GM10248 (cell line): ENCODE measurements around the gene HIKESHI.

Experiments used
- CTCF ChIA-PET: fragments of 300-600 bp; sonication (Branson Sonifier 250); formaldehyde crosslinking; extraction: SDS; loops from one replicate; lab custom pipeline; 2021; ENCODE audit warnings: antibody characterized with exemption; lab: Yijun Ruan, JAX
- POLR2A ChIA-PET: fragments of 350-650 bp; sonication (Branson Sonifier 250); formaldehyde crosslinking; extraction: SDS; loops from one replicate; lab custom pipeline; 2020; ENCODE audit warnings: antibody characterized with exemption; lab: Yijun Ruan, JAX
- DNase-seq: peaks from one replicate; pipeline ENCODE4 v3.0.0; 2012; ENCODE audit errors: extremely low spot score
- TF ChIP-seq, protein P1 (sequence below): IDR thresholded peaks from 2 replicates; pipeline ENCODE4 v1.5.1; 2012; ENCODE audit warnings: mild to moderate bottlenecking, low read depth; ENCODE audit errors: extremely low read depth, missing control alignments, control extremely low read depth

HIKESHI gene

GRCh38 chr11:86370922-86371594 lies 69.0 kb downstream of the HIKESHI start:
- CTCF ChIA-PET: interaction anchor here (1.2 to 1.4 kb wide), 3 partner anchors 9 to 13 kb away, joined by 3 to 4 read pairs (median 3); no protein-coding TSS in a partner anchor
- no peak for DNase-seq
- TF ChIP-seq, protein P1, sequence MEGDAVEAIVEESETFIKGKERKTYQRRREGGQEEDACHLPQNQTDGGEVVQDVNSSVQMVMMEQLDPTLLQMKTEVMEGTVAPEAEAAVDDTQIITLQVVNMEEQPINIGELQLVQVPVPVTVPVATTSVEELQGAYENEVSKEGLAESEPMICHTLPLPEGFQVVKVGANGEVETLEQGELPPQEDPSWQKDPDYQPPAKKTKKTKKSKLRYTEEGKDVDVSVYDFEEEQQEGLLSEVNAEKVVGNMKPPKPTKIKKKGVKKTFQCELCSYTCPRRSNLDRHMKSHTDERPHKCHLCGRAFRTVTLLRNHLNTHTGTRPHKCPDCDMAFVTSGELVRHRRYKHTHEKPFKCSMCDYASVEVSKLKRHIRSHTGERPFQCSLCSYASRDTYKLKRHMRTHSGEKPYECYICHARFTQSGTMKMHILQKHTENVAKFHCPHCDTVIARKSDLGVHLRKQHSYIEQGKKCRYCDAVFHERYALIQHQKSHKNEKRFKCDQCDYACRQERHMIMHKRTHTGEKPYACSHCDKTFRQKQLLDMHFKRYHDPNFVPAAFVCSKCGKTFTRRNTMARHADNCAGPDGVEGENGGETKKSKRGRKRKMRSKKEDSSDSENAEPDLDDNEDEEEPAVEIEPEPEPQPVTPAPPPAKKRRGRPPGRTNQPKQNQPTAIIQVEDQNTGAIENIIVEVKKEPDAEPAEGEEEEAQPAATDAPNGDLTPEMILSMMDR: no peak
- POLR2A ChIA-PET: no interaction called here

DNA sequence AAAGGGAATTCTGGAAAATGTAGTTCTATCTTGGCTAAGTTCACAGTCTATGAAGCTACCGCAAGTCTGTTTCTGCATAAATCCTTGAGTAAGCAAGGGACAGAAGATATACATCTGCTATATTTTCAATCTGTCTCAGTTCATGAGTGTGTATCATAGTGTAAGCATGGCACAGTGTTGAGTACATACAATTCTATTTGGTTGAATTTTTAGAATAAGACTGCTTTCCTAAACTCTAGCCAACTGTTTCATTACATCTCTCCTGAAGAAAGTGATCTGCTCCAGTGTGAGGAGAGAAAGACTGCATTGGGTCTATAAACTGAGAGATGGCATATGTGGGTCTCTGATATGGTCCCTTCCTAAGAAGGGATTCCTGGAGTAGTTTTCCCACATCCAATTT lies 70.0 kb downstream of the HIKESHI start:
- ChIA-PET POLR2A (no interaction called here), CTCF (interaction anchor here (1.3 to 1.4 kb wide), 2 partner anchors 8 to 11 kb away, joined by 3 to 4 read pairs; no protein-coding TSS in a partner anchor)
- TF ChIP-seq, protein P1: no peak
- no peak for DNase-seq

DNA sequence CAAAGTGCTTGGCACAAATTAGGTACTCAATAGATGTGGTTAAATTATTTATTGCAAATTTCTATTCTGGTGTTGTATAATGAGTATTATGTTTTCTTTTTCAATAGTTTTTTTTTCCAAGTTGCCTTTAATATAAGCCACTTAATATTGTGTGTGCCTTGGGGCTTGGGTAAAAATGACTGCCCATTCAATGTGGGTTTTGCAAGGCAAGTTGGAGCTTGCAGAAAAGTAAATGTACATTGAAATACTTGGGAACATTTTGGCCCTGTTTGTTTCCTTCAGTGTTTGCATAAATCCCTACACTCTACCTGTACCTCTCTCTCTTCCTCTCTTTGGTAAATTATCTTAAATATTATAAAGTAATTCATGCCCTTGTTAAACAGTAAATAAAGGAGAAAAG lies 70.5 kb downstream of the HIKESHI start:
- CTCF ChIA-PET: no interaction called here
- TF ChIP-seq, protein P1: no peak
- DNase-seq: no peak
- POLR2A ChIA-PET: no interaction called here

DNA sequence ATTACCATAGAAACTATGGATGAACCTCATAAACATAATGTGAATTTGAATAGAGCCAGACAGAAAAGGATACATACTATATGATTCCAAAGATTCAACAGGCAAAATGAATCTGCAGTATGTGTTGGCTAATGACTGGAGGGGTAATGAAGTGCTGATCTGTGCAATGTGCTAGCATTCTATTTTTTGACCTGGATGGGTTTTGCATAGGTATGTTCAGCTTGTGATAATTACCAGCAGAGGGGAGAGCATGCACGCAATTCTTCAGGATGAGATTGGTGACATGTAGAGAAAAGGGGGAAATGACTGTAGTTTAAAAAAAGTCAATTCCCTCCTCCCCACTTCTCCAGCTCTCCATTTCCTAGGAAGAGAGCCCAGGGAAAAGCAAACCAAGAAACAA lies 72.0 kb downstream of the HIKESHI start:
- POLR2A ChIA-PET: no interaction called here
- TF ChIP-seq, protein P1: no peak
- CTCF ChIA-PET: interaction anchor here (0.9 to 1.8 kb wide), 3 partner anchors 10 to 13 kb away, joined by 3 to 5 read pairs (median 4); no protein-coding TSS in a partner anchor
- no peak for DNase-seq

DNA sequence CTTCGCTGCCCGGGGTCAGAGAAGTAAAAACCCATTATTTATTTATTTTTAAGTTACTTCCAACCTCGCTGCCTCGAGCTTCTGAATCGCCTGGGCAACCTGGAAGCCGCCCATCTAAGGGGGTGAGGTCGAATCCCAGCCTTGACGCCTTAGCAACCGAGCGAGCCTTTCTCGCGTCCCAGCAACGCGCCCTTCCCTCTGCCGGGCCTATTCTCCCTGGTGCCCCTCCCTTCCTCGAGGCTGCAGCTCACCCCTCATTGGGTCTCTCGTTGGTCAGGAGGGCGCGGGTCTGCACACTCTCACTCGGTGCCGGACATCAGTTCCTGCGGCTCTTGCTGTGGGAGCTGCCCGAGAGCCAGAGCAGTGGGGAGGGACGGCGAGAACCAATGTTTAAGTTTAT lies 72.5 kb downstream of the HIKESHI start, which contains the start of gene CCDC81:
TSS of gene CCDC81 (plus strand) at position 302 of the 400 bp plus-strand sequence. CDS start 277 bp downstream, outside the sequence.
- POLR2A ChIA-PET: no interaction called here
- TF ChIP-seq, protein P1: no peak
- DNase-seq: no peak
- CTCF ChIA-PET: interaction anchor here (0.9 to 1.8 kb wide), 4 partner anchors 10 to 14 kb away, joined by 3 to 5 read pairs (median 4); no protein-coding TSS in a partner anchor

- no peak for DNase-seq
- TF ChIP-seq, protein P1: no peak
- ChIA-PET POLR2A (no interaction called here), CTCF (no interaction called here)
Observed at GRCh38 chr11:86377972-86378371, 75.9 kb downstream of the HIKESHI start.
